Activated CD4-positive, alpha-beta T cell treated with anti-CD3 and anti-CD28 coated beads for 48 hours (primary cell): ENCODE data around the gene SUV39H2.
"Not testable (repeated sequence)": the region's sequence is repeated elsewhere in the genome, so short reads cannot be mapped to it uniquely, and the experiment has no call there.

Source experiments
- DNase-seq: peaks from one replicate; pipeline ENCODE4 v3.0.0-alpha.2; 2020

SUV39H2 gene, protein sequence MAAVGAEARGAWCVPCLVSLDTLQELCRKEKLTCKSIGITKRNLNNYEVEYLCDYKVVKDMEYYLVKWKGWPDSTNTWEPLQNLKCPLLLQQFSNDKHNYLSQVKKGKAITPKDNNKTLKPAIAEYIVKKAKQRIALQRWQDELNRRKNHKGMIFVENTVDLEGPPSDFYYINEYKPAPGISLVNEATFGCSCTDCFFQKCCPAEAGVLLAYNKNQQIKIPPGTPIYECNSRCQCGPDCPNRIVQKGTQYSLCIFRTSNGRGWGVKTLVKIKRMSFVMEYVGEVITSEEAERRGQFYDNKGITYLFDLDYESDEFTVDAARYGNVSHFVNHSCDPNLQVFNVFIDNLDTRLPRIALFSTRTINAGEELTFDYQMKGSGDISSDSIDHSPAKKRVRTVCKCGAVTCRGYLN

DNA sequence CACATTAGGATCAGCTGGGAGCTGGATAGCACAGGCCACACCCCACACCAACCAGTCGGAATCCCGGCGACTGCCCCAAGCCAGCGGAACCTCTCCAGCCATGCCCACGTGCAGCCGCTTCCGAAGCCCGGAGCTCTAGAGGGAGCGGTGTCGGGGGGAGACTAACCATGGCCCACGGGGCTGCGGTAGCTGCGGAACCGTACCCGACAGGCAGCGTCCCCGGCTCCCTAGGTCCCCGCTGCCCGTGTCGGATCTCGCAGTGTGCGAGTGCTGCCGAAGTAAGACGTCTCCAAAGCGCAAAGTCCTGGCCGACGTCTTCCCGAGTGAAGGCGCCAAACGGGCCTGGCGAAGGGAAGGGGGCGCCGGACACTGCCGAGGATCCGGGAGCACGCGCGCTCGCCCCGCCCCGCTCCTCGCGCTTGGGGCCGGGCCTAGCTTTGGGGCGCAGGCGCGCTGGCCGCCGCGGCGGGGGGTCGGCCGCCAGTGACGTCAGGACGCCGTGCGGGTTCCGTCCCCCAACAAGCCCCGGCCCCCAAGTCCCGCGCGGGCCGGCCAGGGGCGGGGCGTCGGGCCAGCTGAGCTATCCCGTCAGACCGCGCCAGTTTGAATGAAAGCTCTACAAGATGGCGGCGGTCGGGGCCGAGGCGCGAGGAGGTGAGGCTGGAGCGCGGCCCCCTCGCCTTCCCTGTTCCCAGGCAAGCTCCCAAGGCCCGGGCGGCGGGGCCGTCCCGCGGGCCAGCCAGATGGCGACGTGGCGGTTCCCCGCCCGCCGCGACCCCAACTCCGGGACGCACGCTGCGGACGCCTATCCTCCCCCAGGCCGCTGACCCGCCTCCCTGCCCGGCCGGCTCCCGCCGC is at the start of gene SUV39H2:
Gene SUV39H2, plus strand, starts transcription at position 601 of the 858 bp plus-strand sequence. Its CDS starts 23 bp downstream, at position 624.
- peak; percentile 96 for DNase-seq

DNA sequence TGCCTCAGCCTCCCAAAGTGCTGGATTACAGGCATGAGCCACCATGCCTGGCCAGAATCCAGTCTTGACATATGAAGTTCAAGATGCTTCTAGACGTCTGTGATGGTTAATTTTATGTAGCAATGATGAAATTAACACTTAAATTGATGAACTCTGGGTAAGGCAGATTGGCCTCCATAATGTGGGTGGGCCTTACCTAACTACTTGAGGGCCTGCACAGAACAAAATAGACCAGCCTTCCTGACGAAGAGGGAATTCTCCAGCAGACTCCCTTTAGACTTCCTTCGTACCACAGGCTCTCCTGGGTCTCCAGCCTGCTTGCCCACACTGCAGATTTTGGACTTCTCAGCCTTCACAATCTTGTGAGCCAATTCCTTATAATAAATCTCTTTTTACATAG is 45.6 kb upstream of the SUV39H2 start:
- no peak for DNase-seq

DNA sequence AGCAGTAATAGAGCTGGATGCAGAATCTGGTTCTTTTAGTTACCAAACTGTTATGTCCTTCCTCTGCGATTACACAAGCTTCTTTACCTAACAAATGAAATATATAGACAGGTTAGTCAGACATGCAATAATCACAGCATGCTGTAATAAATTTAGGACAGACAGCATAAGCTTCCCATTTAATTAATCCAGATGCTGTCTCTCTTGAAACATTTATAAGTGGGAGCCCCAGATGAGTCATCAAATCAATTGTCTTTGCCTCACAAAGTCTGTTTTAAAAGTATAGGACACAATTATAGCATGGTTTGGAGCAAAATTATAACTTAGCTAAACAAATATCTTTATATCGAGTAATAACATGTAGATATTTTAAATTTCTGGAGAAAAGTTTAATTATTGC is 42.5 kb upstream of the SUV39H2 start:
- no peak for DNase-seq

DNA sequence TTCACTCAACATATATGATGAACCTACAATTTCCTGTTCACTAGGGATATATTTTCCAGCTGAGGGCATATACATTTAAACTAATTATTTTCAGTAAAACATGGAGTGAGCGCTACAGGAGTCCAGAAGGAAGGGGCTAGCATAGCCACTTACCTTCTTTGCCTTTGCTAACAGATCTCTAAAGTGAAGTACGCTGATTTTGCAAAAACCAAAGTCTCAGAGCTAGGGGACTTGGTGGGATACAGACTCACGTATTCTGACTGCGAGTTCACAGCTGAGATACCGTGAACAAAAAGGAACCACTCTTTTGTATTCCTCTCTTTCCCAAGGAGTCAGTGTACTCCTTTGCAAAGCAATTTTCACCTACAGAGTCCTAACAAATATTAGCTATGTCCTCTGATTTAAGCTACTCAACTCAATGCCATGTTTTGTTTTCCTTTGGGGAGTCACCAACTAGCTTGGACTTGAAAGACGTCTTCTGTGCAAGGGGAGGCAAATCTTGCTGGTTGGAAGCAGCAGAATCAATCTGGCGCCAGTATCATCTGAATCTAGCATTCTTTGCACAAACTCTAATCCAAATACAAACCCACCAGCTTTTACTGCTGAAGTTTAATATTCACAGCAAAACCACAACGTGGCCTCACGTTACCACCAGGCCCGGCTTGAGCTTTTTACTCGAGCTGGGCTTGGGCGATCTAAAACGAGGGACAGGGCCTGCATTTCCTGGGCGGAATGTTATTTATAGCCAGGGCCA is 41.5 kb upstream of the SUV39H2 start:
- DNase-seq: no peak

DNA sequence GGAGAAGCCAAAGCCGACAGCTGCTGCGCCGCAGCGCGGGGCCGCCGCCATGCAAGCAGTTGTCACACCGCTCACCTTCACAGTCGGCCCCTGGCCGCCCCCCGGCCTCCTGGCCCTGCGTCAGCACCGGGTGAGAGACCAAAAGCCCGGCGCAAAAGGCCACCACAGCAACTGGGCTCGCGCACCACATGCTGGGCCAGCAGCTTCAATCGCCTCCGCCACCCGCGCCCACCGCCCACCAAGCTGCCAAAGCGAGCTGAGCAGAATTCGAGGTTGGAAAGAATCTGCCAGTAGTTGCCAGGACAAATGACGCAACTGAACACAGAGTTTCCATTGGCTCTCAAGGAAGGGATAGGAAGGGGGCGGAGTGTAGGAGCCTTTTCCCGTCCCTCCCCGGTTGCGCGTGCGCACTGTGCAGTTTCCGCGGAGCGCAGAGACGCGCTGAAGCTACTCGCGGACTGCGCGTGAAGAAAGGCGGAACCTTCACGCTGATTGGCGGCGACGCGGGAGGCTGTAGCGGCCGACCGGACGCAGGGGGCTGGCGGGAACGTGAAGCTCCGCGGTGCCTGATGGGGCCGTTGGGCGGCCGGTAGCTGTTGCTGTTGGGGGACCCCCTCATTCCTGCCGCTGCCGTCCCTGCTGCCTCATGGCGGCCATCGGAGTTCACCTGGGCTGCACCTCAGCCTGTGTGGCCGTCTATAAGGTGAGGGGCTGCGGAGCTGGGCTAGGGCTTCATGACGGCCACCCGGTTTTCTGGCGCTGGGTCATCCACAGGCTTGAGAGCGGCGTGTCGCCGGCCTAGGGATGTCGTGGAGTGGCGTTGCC is 40.7 kb upstream of the SUV39H2 start, which contains the start of the genes CDNF, HSPA14 and MSANTD7:
Gene CDNF, minus strand, starts transcription at position 281 of the 825 bp plus-strand sequence. Its CDS starts 91 bp downstream, at position 190.
Gene HSPA14, plus strand, starts transcription at position 550 of the 825 bp plus-strand sequence. Its CDS starts 97 bp downstream, at position 647.
Gene MSANTD7, plus strand, starts transcription at position 550 of the 825 bp plus-strand sequence. CDS start 3,979 bp downstream, outside the sequence.
- DNase-seq: peak; percentile 100

DNA sequence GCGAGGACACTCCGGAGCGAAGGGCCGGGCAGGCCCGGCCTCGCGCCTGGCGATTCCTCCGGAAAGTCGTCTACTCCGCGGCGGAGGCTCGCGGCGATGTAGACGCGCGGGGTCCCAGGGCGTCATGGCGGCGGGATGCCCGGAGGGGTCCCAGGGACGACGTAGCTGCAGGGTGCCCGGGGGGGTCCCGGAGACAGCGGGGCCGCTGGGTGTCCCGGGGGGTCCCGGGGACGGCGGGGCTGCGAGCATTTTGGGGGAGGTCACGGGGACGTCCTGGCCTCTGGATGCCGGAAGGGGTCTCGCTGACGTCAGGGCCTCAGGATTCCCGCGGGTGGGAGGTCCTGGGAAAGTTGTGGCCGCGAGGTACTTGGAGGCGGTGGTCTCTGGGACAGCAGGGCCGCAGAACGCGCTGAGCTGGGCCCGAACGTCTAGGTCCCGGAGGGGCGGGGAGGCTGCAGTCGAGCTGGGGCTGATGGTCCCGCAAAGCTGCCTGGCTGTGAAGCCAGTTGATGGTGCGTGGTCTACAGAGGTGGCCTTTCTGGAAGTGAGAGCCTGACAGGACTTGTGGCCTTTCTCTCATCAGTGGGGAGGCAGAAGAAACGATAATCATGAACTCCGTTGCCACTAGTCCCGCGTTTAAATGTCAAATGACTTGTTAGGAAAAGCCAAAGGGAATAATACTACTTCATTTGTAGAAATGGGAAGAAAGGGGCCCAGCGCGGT is 39.9 kb upstream of the SUV39H2 start:
- peak; percentile 44 for DNase-seq

DNA sequence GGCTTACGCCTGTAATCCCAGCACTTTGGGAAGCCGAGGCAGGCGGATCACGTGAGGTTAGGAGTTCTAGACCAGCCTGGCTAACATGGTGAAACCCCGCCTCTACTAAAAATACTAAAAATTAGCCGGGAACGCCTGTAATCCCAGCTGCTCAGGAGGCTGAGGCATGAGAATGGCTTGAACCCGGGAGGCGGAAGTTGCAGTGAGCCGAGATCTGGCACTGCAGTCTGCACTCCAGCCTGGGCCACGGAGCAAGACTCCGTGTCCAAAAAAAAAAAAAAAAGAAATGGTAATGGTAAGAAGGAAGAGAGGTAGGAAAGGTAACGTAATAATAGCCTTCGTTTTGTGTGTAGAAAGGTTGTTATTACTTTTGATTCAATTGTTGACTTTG is 39.4 kb upstream of the SUV39H2 start:
- DNase-seq: peak; percentile 6

DNA sequence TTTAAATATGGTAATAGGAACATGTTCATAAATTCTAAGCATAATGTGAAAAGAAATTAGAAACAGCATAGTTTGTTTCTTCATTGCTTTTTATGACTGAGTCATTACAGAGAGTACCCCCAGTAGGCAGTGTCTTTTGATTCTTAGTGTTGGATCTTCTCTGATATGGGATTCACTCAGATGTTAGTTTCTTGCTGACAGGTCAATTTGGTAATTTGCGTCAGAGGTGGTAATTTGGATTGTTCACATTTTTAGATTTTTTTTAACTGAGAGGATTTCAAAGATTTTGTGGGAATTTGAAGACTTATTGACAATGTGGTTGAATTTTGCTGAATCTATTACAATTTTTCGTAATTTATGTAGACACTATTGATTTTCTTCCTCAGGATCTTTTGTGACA is 38.5 kb upstream of the SUV39H2 start:
- no peak for DNase-seq

DNA sequence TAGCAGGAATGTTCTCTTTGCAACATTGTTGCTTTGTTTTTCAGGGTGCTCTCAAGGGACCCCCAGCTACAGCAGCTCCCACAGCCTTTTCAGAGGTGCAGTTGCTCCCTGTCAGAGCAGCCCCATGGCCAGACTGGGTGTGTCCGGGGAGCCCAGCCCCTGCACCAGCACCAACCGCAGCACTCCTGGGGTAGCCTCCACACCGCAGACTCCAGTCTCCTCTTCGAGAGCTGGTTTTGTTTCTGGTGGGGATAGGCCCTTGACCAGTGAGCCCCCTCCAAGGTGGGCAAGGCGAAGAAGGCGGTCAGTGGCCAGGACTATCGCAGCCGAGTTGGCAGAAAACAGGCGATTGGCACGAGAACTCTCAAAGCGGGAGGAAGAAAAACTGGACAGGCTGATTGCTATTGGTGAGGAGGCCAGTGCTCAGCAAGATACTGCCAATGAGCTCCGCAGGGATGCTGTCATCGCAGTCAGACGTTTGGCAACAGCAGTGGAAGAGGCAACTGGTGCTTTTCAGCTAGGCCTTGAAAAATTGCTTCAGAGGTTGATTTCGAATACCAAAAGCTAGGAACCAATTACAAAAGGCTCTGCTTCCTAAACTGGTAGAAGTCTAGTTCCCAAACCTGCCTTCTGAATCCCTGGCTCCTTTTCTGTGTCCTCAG is 35.2 kb upstream of the SUV39H2 start:
- DNase-seq: no peak

DNA sequence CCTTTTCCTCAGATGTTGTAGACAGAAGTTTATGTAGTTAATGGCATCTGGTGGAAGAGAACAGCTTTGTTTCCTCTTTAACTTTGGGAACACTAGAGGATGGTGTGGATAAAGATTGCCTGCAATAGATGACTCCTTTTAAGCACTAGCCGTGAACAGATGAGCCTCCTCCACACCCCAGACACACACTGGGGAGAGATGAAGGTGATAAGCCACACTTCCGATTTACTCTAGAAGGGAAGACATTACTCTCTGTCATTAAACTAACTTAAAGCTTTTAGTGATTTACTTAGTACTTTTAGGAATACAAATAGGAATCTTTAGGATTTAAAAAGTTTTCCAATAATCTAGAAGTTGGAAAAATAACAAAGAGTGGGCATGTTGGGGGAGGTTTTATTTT is 33.7 kb upstream of the SUV39H2 start:
- DNase-seq: no peak

DNA sequence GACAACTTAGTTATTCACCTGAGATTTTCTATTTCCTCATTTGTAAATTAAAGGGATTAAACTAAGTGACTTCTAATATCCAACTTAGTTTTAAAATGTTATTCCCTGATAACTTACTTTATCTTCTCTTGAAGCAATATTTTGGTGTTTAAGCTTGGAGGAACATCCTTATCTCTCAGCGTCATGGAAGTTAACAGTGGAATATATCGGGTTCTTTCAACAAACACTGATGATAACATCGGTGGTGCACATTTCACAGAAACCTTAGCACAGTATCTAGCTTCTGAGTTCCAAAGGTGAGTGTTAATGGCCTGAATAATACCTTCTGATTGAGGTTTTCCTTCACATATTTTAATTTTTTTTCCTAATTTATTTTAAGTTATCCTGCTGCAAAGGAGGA is 26.4 kb upstream of the SUV39H2 start:
- no peak for DNase-seq

DNA sequence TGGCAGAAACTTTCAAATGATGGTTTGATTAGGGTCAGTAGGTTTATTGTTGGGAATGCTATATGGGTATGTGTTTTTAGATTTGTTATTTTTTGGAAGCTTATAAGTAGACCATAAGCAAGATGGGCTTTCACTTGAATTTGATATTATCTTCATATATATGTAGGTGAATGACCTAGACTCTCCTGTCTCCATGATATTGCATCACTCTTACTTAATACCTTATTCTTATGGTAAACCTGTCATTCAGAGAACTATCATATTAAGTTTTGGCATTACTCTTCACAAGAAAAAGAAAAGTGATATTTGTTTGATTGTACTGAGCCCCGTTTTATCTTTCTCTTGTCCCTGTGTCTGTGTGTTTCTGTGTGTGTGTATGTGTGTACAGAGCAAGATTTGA is 23.2 kb upstream of the SUV39H2 start:
- DNase-seq: no peak

DNA sequence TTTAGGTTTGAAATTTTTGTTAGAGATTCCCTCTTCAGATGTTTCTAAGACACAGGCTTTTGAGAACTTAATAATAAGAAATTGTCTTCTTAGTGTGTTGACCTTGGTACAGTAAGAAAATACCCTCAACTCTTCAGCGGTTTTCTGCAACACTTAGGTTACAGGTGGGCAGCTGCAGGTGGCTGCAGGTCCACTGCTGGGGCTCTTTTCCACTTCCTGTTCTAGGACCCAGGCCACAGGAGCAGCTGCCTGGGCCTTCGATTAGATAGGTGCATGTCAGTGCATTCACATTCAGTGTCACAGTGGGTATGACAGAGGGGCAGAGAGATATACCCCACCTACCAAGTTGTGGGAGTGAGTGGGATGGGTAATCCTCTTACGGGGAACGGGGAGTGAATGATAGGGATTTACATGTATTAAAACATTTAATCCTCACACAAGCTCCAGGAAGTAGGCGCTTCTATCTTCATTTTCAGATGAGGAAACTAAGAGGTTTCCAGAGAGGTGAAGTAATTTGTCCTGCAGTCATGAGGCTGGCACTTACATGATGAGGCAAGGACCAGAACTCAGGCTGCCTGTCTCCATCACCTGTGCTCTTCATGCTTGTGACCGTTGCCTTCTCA is 20.2 kb upstream of the SUV39H2 start:
- no peak for DNase-seq

DNA sequence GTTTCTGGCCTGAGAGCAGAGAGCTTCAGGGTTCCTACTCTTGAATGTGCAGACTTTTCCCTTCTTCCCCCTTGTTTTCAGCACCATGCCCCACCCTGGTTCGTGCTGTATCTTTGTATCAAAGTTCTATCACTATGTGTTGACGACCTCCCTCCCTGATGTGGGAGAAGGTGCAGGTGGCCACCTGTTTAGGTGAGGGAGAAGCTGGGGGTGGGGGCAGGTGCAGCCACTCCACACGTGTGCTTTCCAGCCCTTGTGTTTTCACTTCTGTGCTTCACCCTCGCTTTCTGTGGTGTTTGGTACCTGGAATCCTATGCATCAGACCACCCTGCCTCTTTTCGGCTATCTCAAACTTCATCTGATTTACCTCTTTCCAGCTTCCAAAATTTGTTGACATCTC is 19.6 kb upstream of the SUV39H2 start:
- no peak for DNase-seq

DNA sequence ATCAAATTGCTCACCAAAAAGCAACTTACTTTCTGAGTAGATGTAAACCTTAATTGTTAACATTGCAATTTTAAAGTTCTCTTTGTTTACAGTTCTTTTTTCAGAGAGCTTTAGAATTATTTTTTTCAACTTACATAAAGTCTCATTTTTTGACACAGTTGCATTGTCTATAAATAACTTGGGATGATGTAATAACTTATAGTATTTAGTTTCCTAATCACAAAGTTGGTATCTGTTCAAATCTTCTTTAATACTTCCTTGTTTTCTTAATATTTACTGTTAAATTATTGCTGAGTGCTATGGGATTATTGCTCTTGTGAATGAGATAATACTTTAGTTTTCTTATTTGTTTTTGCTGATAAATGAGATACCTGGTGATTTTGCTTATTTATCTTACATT is 18.9 kb upstream of the SUV39H2 start:
- no peak for DNase-seq

DNA sequence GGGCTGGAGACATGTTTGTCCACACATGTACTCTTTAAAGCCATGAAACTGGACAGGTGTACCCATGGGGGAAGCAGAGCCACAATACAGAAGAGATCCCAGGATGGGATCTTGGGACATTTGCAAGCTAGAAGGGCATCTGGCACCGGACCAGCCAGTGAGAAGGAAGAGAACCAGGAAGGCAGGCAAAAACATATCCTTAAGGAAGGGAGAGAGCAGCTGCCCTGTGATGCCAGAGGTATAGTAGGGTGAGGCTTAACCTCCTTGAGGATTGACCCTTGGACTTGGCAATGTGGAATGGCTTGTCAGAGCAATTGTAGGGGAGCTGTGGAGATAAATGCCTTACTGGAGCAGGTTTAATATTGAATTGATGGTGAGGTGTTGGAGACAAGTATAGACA is 17.9 kb upstream of the SUV39H2 start:
- DNase-seq: no peak

DNA sequence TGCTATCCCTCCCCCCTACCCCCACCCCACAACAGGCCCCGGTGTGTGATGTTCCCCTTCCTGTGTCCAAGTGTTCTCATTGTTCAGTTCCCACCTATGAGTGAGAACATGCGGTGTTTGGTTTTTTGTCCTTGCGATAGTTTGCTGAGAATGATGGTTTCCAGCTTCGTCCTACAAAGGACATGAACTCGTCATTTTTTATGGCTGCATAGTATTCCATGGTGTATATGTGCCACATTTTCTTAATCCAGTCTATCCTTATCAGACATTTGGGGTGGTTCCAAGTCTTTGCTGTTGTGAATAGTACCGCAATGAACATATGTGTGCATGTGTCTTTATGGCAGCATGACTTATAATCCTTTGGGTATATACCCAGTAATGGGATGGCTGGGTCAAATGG is 14.2 kb upstream of the SUV39H2 start:
- DNase-seq: not testable (repeated sequence)

DNA sequence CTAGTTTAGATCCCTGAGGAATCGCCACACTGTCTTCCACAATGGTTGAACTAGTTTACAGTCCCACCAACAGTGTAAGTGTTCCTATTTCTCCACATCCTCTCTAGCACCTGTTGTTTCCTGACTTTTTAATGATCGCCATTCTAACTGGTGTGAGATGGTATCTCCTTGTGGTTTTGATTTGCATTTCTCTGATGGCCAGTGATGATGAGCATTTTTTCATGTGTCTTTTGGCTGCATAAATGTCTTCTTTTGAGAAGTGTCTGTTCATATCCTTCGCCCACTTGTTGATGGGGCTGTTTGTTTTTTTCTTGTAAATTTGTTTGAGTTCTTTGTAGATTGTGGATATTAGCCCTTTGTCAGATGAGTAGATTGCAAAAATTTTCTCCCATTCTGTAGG is 13.8 kb upstream of the SUV39H2 start:
- DNase-seq: not testable (repeated sequence)

DNA sequence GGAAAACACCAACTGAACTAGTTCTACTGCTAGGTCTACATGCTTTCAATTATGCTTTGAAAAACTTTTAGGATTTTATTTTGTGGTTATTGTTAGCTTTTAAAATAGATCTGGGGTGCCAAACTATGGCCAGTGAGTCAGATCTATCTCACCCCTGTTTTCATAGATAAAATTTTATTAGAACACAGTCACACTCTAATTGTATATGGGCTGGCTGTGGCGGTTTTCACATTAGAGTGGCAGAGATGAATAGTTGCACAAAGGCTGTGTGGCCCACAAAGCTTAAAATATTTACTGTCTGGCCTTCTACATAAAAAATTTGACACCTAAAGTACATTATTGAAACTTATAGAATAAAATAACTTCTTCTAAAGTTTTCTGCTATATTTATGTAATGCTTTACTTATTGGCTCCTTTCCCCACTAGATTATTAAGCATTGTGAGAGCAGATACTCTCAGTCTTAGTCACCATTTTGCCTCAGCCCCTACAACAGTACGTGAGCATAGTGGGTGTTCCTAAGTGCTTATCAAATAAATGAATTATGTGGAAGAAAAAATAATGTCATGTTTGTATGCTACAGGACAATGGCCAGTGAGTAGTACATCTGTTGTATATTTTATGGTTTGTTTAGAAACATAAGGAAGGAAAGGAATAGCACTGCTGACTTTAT is 5.4 kb upstream of the SUV39H2 start:
- DNase-seq: no peak

DNA sequence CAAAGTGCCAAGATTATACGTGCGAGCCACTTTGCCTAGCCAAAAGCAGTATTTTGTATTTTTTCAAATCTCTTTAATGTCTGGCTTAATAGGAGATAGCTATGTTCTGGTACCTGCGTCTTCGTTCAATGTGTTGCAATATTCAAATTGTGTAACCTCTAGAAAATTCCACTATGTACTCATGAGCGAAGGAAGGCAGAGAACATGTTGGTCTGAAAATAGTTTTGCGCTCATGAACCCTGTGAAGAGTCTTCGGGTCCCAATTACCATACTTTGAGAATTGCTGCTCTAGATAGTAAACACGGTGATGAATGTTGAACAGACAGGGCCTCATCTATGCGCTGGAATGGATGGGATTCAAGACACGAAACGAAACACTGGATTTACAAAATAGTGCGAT is 2.7 kb upstream of the SUV39H2 start:
- no peak for DNase-seq
